HG02759 (cell line): ENCODE measurements around the gene MED20.

Source experiments
- ATAC-seq: cut with Tn5 transposase; IDR thresholded peaks from one replicate; pipeline ENCODE4 v1.9.1; 2021; ENCODE audit warnings: mild to moderate bottlenecking, moderate library complexity; ENCODE audit not compliant: unreplicated experiment

The MED20 gene

GRCh38 chr6:41858703-41859102 is 62.2 kb downstream of the MED20 start:
- no peak for ATAC-seq
